Neural cell (in vitro differentiated cells): ENCODE measurements around the gene TIGD6. TPM values are rescaled to one million over a fixed set of nuclear protein-coding genes. Genes with fewer than 3 reads are reported as not detected.

Experiments used
- H2AFZ ChIP-seq: fragments of 200-600, 300-800 bp; sonication (generic), shearing (Covaris generic); 2 replicates; pipeline ENCODE4 v1.6.0; 2014; ENCODE audit warnings: low read depth, mild to moderate bottlenecking, antibody characterized with exemption, low read length, moderate library complexity
- H3F3A ChIP-seq: fragments of 200-600 bp; shearing (Covaris generic); 2 replicates; pipeline ENCODE4 v1.6.1; 2016; ENCODE audit warnings: mild to moderate bottlenecking, moderate library complexity, mixed read lengths, antibody characterized with exemption, low read length; ENCODE audit not compliant: insufficient read depth, poor library complexity, severe bottlenecking
- H3K27ac ChIP-seq: fragments of 200-600, 300-800 bp; sonication (generic), shearing (Covaris generic); 2 replicates; pipeline ENCODE4 v1.5.1; 2014; ENCODE audit warnings: mild to moderate bottlenecking, low read length, moderate library complexity
- H3K27me3 ChIP-seq: fragments of 300-800, 200-600 bp; sonication (generic), shearing (Covaris generic); 2 replicates; pipeline ENCODE4 v1.6.0; 2014; ENCODE audit warnings: mild to moderate bottlenecking, low read depth, low read length, moderate library complexity; ENCODE audit not compliant: insufficient read depth
- H3K36me3 ChIP-seq: fragments of 300-800, 200-600 bp; sonication (generic), shearing (Covaris generic); 2 replicates; pipeline ENCODE4 v1.5.1; 2014; ENCODE audit warnings: mild to moderate bottlenecking, antibody characterized with exemption, low read length, moderate library complexity; ENCODE audit not compliant: insufficient read depth
- H3K4me2 ChIP-seq: fragments of 300-800, 200-600 bp; sonication (generic), shearing (Covaris generic); 2 replicates; pipeline ENCODE4 v1.6.0; 2014; ENCODE audit warnings: mild to moderate bottlenecking, low read length
- H3K4me3 ChIP-seq: fragments of 300-800, 200-600 bp; sonication (generic), shearing (Covaris generic); 2 replicates; pipeline ENCODE4 v1.5.1; 2014; ENCODE audit warnings: mild to moderate bottlenecking, low read length, moderate library complexity
- H3K79me2 ChIP-seq: fragments of 200-600 bp; shearing (Covaris generic); replicated peaks from 2 replicates; pipeline ENCODE4 v1.6.0; 2014; ENCODE audit warnings: mild to moderate bottlenecking, low read length, moderate library complexity; ENCODE audit not compliant: insufficient read depth
- H3K9ac ChIP-seq: fragments of 300-800, 200-600 bp; sonication (generic), shearing (Covaris generic); 2 replicates; pipeline ENCODE4 v1.6.1; 2016; ENCODE audit warnings: mild to moderate bottlenecking, low read length, mixed read lengths
- H3K9me2 ChIP-seq: fragments of 200-600 bp; shearing (Covaris generic); 2 replicates; pipeline ENCODE4 v1.6.1; 2016; ENCODE audit warnings: mild to moderate bottlenecking, low read length, mixed read lengths; ENCODE audit not compliant: insufficient read depth
- H3K9me3 ChIP-seq: fragments of 200-600, 300-800 bp; sonication (generic), shearing (Covaris generic); 2 replicates; pipeline ENCODE4 v1.6.1; 2016; ENCODE audit warnings: mild to moderate bottlenecking, mixed run types, low read length, moderate library complexity, mixed read lengths
- H4K20me1 ChIP-seq: fragments of 200-600 bp; shearing (Covaris generic); 2 replicates; pipeline ENCODE4 v1.6.1; 2016; ENCODE audit warnings: mild to moderate bottlenecking, mixed run types; ENCODE audit not compliant: insufficient read depth
- CTCF ChIP-seq: fragments of 450-650 bp; IDR thresholded peaks from 2 replicates; pipeline ENCODE4 v1.5.1; 2014; ENCODE audit warnings: antibody characterized with exemption, mild to moderate bottlenecking, moderate library complexity; ENCODE audit not compliant: poor library complexity, severe bottlenecking
- EP300 ChIP-seq: fragments of 450-650 bp; conservative IDR thresholded peaks from 2 replicates; pipeline ENCODE4 v1.6.1; 2014; ENCODE audit warnings: antibody characterized with exemption, mild to moderate bottlenecking, moderate library complexity; ENCODE audit not compliant: poor library complexity, severe bottlenecking
- EZH2 ChIP-seq: fragments of 200-600, 300-800 bp; shearing (Covaris generic), sonication (generic); IDR thresholded peaks from 2 replicates; pipeline ENCODE4 v1.6.1; 2014; ENCODE audit warnings: antibody characterized with exemption, low read length, borderline replicate concordance, mild to moderate bottlenecking; ENCODE audit not compliant: insufficient read depth, poor library complexity, severe bottlenecking
- MXI1 ChIP-seq: fragments of 450-650 bp; conservative IDR thresholded peaks from 2 replicates; pipeline ENCODE4 v1.6.1; 2014; ENCODE audit warnings: antibody characterized with exemption, mild to moderate bottlenecking; ENCODE audit not compliant: poor library complexity, severe bottlenecking
- POLR2AphosphoS5 ChIP-seq: IDR thresholded peaks from 2 replicates; pipeline ENCODE4 v1.6.1; 2012
- RAD21 ChIP-seq: fragments of 450-650 bp; conservative IDR thresholded peaks from 2 replicates; pipeline ENCODE4 v1.6.1; 2014; ENCODE audit warnings: antibody characterized with exemption, mild to moderate bottlenecking, moderate library complexity
- SMC3 ChIP-seq: fragments of 450-650 bp; conservative IDR thresholded peaks from 2 replicates; pipeline ENCODE4 v1.6.1; 2014; ENCODE audit warnings: antibody characterized with exemption, mild to moderate bottlenecking, moderate library complexity; ENCODE audit not compliant: poor library complexity
- TAF1 ChIP-seq: IDR thresholded peaks from 2 replicates; pipeline ENCODE4 v1.6.1; 2012; ENCODE audit warnings: low read depth
- polyA plus RNA-seq: library from polyadenylated mRNA; depleted of rRNA; stranded (reverse); fragments of >200 nt; gene quantifications from 2 replicates; pipeline ENCODE4 v1.2.3, GENCODE V29; 2014
- TF ChIP-seq, protein P1 (sequence below): IDR thresholded peaks from 2 replicates; pipeline ENCODE4 v1.6.1; 2012; ENCODE audit warnings: borderline replicate concordance

The TIGD6 gene
- polyA plus RNA-seq, 1 donor from 2014 or later, result 6.5 TPM

DNA sequence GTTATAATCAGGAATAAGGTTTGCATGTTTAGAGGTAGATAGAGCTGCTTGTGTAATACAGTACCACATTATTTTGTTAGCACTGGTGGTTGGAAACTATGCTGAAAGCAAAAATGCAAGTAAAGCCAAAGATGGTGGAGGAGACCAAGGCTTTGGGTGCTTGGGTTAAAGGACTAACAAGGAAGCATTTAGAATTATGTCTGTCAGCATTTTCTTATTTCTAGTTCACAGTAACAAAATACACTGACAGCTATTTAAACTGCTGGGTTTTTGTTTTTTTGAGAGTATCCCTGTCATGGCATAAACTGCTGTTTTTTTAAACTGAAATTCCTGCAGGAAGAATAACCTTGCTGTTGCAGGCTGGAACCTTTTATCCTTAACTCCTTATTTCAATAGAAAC, 6.6 kb upstream of the TIGD6 start:
- H3F3A ChIP-seq, result no peaks in the 10 kb centered on the region
- H3K36me3 ChIP-seq, result peaks cover 9% of the 10 kb centered on the region
- H3K79me2 ChIP-seq, result peaks cover 18% of the 10 kb centered on the region
- no peaks in the 10 kb centered on the region for H3K27me3 ChIP-seq
- no peak overlapping the region for H3K27ac ChIP-seq
- H3K9me3 ChIP-seq, result no peaks in the 10 kb centered on the region
- no peak overlapping the region for H3K9ac ChIP-seq
- no peaks in the 10 kb centered on the region for H3K9me2 ChIP-seq
- no peak overlapping the region for H2AFZ ChIP-seq
- TF ChIP-seq RAD21 (no peak), SMC3 (no peak), CTCF (no peak), EZH2 (no peak), EP300 (no peak), MXI1 (no peak), TAF1 (no peak), POLR2AphosphoS5 (no peak)
- TF ChIP-seq, protein P1, sequence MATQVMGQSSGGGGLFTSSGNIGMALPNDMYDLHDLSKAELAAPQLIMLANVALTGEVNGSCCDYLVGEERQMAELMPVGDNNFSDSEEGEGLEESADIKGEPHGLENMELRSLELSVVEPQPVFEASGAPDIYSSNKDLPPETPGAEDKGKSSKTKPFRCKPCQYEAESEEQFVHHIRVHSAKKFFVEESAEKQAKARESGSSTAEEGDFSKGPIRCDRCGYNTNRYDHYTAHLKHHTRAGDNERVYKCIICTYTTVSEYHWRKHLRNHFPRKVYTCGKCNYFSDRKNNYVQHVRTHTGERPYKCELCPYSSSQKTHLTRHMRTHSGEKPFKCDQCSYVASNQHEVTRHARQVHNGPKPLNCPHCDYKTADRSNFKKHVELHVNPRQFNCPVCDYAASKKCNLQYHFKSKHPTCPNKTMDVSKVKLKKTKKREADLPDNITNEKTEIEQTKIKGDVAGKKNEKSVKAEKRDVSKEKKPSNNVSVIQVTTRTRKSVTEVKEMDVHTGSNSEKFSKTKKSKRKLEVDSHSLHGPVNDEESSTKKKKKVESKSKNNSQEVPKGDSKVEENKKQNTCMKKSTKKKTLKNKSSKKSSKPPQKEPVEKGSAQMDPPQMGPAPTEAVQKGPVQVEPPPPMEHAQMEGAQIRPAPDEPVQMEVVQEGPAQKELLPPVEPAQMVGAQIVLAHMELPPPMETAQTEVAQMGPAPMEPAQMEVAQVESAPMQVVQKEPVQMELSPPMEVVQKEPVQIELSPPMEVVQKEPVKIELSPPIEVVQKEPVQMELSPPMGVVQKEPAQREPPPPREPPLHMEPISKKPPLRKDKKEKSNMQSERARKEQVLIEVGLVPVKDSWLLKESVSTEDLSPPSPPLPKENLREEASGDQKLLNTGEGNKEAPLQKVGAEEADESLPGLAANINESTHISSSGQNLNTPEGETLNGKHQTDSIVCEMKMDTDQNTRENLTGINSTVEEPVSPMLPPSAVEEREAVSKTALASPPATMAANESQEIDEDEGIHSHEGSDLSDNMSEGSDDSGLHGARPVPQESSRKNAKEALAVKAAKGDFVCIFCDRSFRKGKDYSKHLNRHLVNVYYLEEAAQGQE, result no peak
- H3K4me3 ChIP-seq, result no peak overlapping the region
- no peak overlapping the region for H3K4me2 ChIP-seq
- H4K20me1 ChIP-seq, result no peaks in the 10 kb centered on the region

- Histone ChIP-seq H3K9ac (no peak overlapping the region), H3K9me2 (no peaks in the 10 kb centered on the region), H4K20me1 (no peaks in the 10 kb centered on the region), H3F3A (no peaks in the 10 kb centered on the region), H3K79me2 (peaks cover 26% of the 10 kb centered on the region), H3K27ac (no peak overlapping the region), H3K9me3 (no peaks in the 10 kb centered on the region), H3K4me3 (no peak overlapping the region), H3K27me3 (no peaks in the 10 kb centered on the region), H3K36me3 (peaks cover 7% of the 10 kb centered on the region), H2AFZ (no peak overlapping the region), H3K4me2 (no peak overlapping the region)
- no peak for TF ChIP-seq CTCF
- TF ChIP-seq EZH2, result no peak
- TF ChIP-seq EP300, result no peak
- TF ChIP-seq TAF1, result no peak
- TF ChIP-seq MXI1, result no peak
- TF ChIP-seq SMC3, result no peak
- TF ChIP-seq, protein P1, result no peak
- no peak for TF ChIP-seq RAD21
- no peak for TF ChIP-seq POLR2AphosphoS5
Observed at GRCh38 chr5:150006318-150006717, 5.9 kb upstream of the TIGD6 start.
